Trophoblast cell (in vitro differentiated cells and primary cell): ENCODE data around the gene GPR25.

Experiments used
- DNase-seq, 2 donors: peaks; one replicate each; pipeline ENCODE4 v3.0.0-alpha.2; 2016
- H2AFZ ChIP-seq: 2 replicates; pipeline ENCODE4 v1.6.1; 2013; ENCODE audit warnings: low read length, moderate library complexity, mild to moderate bottlenecking; ENCODE audit not compliant: insufficient read depth, poor library complexity
- H2AK5ac ChIP-seq: 2 replicates; pipeline ENCODE4 v1.6.1; 2013; ENCODE audit warnings: mild to moderate bottlenecking, low read length
- H2BK120ac ChIP-seq: 2 replicates; pipeline ENCODE4 v1.6.1; 2013; ENCODE audit warnings: low read length, mild to moderate bottlenecking, moderate library complexity; ENCODE audit not compliant: insufficient read depth, poor library complexity
- H2BK12ac ChIP-seq: 2 replicates; pipeline ENCODE4 v1.6.1; 2013; ENCODE audit warnings: mild to moderate bottlenecking, low read length, moderate library complexity
- H2BK5ac ChIP-seq: 2 replicates; pipeline ENCODE4 v1.6.1; 2013; ENCODE audit warnings: low read length, low read depth, moderate library complexity, mild to moderate bottlenecking; ENCODE audit not compliant: poor library complexity
- H3K14ac ChIP-seq: 2 replicates; pipeline ENCODE4 v1.6.1; 2013; ENCODE audit warnings: mild to moderate bottlenecking, low read length
- H3K18ac ChIP-seq: 2 replicates; pipeline ENCODE4 v1.6.1; 2013; ENCODE audit warnings: mild to moderate bottlenecking, low read length
- H3K23ac ChIP-seq: 2 replicates; pipeline ENCODE4 v1.6.1; 2013; ENCODE audit warnings: low read length
- H3K27ac ChIP-seq: 2 replicates; pipeline ENCODE4 v1.5.1; 2013; ENCODE audit warnings: low read depth, mild to moderate bottlenecking, inconsistent platforms, low read length, moderate library complexity
- H3K27me3 ChIP-seq: 2 replicates; pipeline ENCODE4 v1.6.1; 2013; ENCODE audit warnings: inconsistent platforms, mild to moderate bottlenecking, low read length, moderate library complexity; ENCODE audit not compliant: insufficient read depth
- H3K36me3 ChIP-seq, 2 experiments: 1 replicate in 1 of 2; 2 replicates in 1 of 2; pipeline ENCODE4 v1.6.1; 2013; ENCODE audit warnings: low read length in 2 of 2, mild to moderate bottlenecking in 2 of 2, moderate library complexity in 1 of 2; ENCODE audit not compliant: insufficient read depth in 2 of 2, control insufficient read depth in 1 of 2
- H3K4ac ChIP-seq: 2 replicates; pipeline ENCODE4 v1.6.1; 2013; ENCODE audit warnings: low read depth, mild to moderate bottlenecking, low read length, moderate library complexity
- H3K4me1 ChIP-seq, 2 experiments: 1 replicate in 1 of 2; 2 replicates in 1 of 2; pipeline ENCODE4 v1.6.1; 2013; ENCODE audit warnings: low read length in 2 of 2, mild to moderate bottlenecking in 2 of 2, moderate library complexity in 1 of 2; ENCODE audit not compliant: insufficient read depth in 2 of 2, control insufficient read depth in 1 of 2
- H3K4me2 ChIP-seq: 2 replicates; pipeline ENCODE4 v1.6.1; 2013; ENCODE audit warnings: inconsistent platforms, mild to moderate bottlenecking, low read length, moderate library complexity
- H3K4me3 ChIP-seq: 2 replicates; pipeline ENCODE4 v1.5.1; 2013; ENCODE audit warnings: mild to moderate bottlenecking, low read depth, low read length, inconsistent platforms
- H3K79me1 ChIP-seq: one replicate; pipeline ENCODE4 v1.6.1; 2013; ENCODE audit warnings: low read length
- H3K79me2 ChIP-seq: 2 replicates; pipeline ENCODE4 v1.6.1; 2013; ENCODE audit warnings: low read length, mild to moderate bottlenecking; ENCODE audit not compliant: control insufficient read depth, insufficient read depth, poor library complexity
- H3K9ac ChIP-seq: 2 replicates; pipeline ENCODE4 v1.6.1; 2013; ENCODE audit warnings: mild to moderate bottlenecking, low read length
- H3K9me3 ChIP-seq: 2 replicates; pipeline ENCODE4 v1.6.1; 2013; ENCODE audit warnings: low read depth, mild to moderate bottlenecking, control low read depth, inconsistent platforms, low read length; ENCODE audit not compliant: insufficient read depth
- H4K12ac ChIP-seq: 2 replicates; pipeline ENCODE4 v1.6.1; 2013; ENCODE audit warnings: low read depth, mild to moderate bottlenecking, low read length, moderate library complexity
- H4K8ac ChIP-seq: 2 replicates; pipeline ENCODE4 v1.6.1; 2013; ENCODE audit warnings: low read depth, mild to moderate bottlenecking, low read length, moderate library complexity
- H4K91ac ChIP-seq: one replicate; pipeline ENCODE4 v1.6.1; 2013; ENCODE audit warnings: low read depth, mild to moderate bottlenecking, low read length, moderate library complexity
- WGBS: extraction: QIAGEN DNeasy Blood & Tissue Kit; methylation state at CpG from one replicate; pipeline ENCODE4 v1.1.7; 2013; ENCODE audit warnings: missing lambda C conversion rate; ENCODE audit not compliant: insufficient read length, insufficient coverage; ENCODE audit errors: extremely low coverage; 5-methylcytosine and 5-hydroxymethylcytosine counted together

Gene GPR25

DNA sequence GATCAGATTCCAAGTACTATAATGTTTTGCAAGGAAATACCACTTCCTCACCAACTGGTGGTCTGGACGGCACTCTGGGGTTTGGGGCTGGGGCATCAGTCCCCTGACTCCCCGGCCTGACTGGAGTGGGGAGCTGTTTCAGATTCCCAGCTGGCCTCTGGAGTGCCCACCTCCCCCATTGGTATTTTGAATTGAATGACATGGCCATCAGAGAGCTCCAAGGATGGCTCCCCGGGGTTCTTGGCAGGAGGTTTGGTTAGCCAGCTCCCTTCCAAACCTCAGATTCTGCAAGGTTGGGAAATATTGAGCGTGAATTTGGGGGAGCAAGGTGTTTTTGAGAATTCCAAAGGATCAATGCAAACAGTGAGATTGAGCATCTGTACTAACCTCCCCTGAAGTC is 19.8 kb downstream of the GPR25 start:
- Histone ChIP-seq H4K8ac (peak overlapping the region; percentile 44), H3K9ac (peak overlapping the region; percentile 16), H3K36me3 (peaks cover 0 to 7% of the 10 kb centered on the region in 2 experiments), H3K79me2 (peaks cover 32% of the 10 kb centered on the region), H2AK5ac (no peak overlapping the region), H3K4me3 (peak overlapping the region; percentile 49), H4K91ac (peak overlapping the region; percentile 70), H4K12ac (no peak overlapping the region), H3K4me2 (peak overlapping the region; percentile 52), H3K23ac (no peak overlapping the region), H3K27ac (peak overlapping the region; percentile 99), H2BK120ac (peak overlapping the region; percentile 61), H3K4me1 (peaks cover 55 to 64% of the 10 kb centered on the region in 2 experiments), H2AFZ (no peak overlapping the region), H3K14ac (no peak overlapping the region), H3K4ac (peak overlapping the region; percentile 58), H3K27me3 (no peaks in the 10 kb centered on the region), H2BK5ac (peak overlapping the region; percentile 51), H3K9me3 (no peaks in the 10 kb centered on the region), H2BK12ac (peak overlapping the region; percentile 26), H3K79me1 (peaks cover 44% of the 10 kb centered on the region), H3K18ac (no peak overlapping the region)
- no CpG with 5 or more reads among the region's 4 CpGs for WGBS
- DNase-seq, result no peak

DNA sequence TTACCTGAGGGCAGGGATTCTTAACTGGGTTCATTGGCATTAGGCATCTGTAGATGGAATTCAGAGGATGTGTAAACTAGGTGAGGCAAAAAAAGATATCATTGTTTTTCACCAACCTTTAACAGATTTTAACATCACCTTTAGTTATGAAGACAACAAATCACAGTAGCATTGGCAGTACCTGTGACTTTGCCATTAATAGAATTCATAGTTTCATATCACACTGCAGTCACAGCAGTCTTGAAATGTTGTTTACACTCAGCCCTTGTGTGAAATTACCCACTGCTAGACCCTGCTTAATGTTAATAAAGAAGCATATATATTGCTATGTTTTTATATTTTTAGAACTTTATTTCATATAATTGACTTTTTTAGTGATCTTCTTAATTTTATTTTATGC is 20.2 kb downstream of the GPR25 start:
- no peaks in the 10 kb centered on the region for H3K9me3 ChIP-seq
- peak overlapping the region; percentile 63 for H3K4me2 ChIP-seq
- H2AK5ac ChIP-seq, result no peak overlapping the region
- H3K79me2 ChIP-seq, result peaks cover 33% of the 10 kb centered on the region
- no peak overlapping the region for H3K18ac ChIP-seq
- H2BK120ac ChIP-seq, result no peak overlapping the region
- H3K79me1 ChIP-seq, result peaks cover 47% of the 10 kb centered on the region
- no peak overlapping the region for H2BK5ac ChIP-seq
- H4K91ac ChIP-seq, result no peak overlapping the region
- no peak overlapping the region for H4K8ac ChIP-seq
- no peak overlapping the region for H3K9ac ChIP-seq
- DNase-seq, result peak in 1 of 2 donors; percentile 31
- H3K4me3 ChIP-seq, result no peak overlapping the region
- peaks cover 57 to 64% of the 10 kb centered on the region in 2 experiments for H3K4me1 ChIP-seq
- no peak overlapping the region for H3K23ac ChIP-seq
- peaks cover 0 to 7% of the 10 kb centered on the region in 2 experiments for H3K36me3 ChIP-seq
- H4K12ac ChIP-seq, result no peak overlapping the region
- peak overlapping the region; percentile 58 for H3K4ac ChIP-seq
- H2AFZ ChIP-seq, result no peak overlapping the region
- H3K27ac ChIP-seq, result peak overlapping the region; percentile 99
- H3K27me3 ChIP-seq, result no peaks in the 10 kb centered on the region
- H3K14ac ChIP-seq, result no peak overlapping the region
- no peak overlapping the region for H2BK12ac ChIP-seq

DNA sequence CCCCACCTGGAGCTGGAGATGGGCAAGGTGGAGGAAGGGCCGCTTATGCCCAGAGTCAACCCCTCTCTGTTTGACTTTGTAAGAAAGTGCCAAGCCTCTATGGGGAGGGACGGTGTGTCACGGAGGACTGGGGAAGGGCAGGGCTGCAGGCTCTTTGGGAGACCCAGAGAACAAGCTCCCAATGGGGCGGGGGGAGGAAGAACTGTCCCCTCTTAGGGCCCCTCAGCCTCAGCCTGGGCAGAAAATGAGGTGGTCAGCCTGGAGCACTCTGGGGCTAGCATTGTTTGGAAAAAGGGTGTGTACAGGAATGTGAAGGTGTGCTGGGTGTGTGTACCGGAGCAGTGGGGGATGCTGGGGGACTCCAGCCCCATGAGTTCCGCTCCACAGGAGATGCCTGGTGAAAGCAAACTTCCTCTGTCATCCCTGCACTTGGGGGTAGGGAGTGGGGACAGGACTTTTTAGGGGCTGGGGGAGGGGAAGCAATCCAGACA is 20.7 kb downstream of the GPR25 start:
- Histone ChIP-seq H3K9me3 (no peaks in the 10 kb centered on the region), H3K27ac (peak overlapping the region; percentile 16), H3K79me1 (peaks cover 51% of the 10 kb centered on the region), H3K4ac (peak overlapping the region; percentile 68), H3K18ac (peak overlapping the region; percentile 13), H2BK5ac (no peak overlapping the region), H4K8ac (no peak overlapping the region), H2AK5ac (peak overlapping the region; percentile 6), H2BK12ac (no peak overlapping the region), H3K9ac (no peak overlapping the region), H3K36me3 (peaks cover 0 to 11% of the 10 kb centered on the region in 2 experiments), H2BK120ac (no peak overlapping the region), H3K4me3 (peak overlapping the region; percentile 20), H4K91ac (peak overlapping the region; percentile 3), H3K4me2 (peak overlapping the region; percentile 63), H3K4me1 (peaks cover 57 to 64% of the 10 kb centered on the region in 2 experiments), H4K12ac (no peak overlapping the region), H2AFZ (no peak overlapping the region), H3K14ac (peak overlapping the region; percentile 21), H3K23ac (no peak overlapping the region), H3K27me3 (no peaks in the 10 kb centered on the region), H3K79me2 (peaks cover 36% of the 10 kb centered on the region)
- DNase-seq, result no peak
- no CpG with 5 or more reads among the region's 6 CpGs for WGBS

DNA sequence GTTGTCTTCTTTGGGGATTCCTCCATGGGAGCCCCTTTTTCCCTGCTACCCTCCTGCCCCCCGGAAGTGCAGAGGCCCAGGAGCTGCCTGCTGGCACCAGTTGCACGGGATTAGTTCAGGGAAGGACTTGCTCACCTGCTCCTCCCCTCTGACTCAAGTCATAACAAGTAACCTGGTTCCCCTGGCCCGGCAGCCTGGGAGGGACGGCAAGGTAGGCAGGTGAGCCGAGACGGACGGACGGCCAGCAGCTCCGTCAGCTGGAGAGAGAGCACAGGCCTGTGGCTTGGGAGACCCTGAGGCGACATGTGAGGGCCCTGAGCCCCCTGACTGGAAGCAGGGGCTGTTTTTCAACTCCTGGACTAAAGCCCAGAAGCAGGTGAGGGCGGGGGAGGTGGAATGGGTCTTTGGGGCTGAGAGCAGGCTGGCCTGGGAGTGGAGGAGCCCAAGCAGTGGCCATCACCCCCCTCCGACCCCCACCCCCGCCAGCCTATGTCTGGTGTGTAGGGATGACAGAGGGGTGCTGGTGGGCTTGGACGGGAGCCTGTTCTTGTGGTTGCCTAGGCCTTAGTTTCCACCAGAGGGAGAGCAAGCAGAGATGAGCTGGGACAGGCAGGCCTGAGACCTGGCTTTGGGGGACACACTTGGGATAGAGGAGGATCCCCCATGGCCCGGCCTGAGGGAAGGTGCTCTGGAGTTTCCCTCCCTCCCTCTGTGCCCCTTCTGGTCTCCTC is 22.1 kb downstream of the GPR25 start, which contains the start of gene INAVA:
Gene INAVA (plus strand): TSS at position 189 of the 731 bp plus-strand sequence. CDS start 3,501 bp downstream, outside the sequence.
- peak within 1 kb of the TSS; percentile 25 for H2AFZ ChIP-seq
- no CpG with 5 or more reads among the region's 15 CpGs for WGBS
- peak within 1 kb of the TSS; percentile 81 for H3K18ac ChIP-seq
- H3K36me3 ChIP-seq, result peaks cover 10 to 20% of the 10 kb centered on the region in 2 experiments
- H3K27me3 ChIP-seq, result no peaks in the 10 kb centered on the region
- H3K4me1 ChIP-seq, result peaks cover 59 to 68% of the 10 kb centered on the region in 2 experiments
- peak within 1 kb of the TSS; percentile 82 for H3K27ac ChIP-seq
- peak within 1 kb of the TSS; percentile 52 for H3K4me3 ChIP-seq
- H3K14ac ChIP-seq, result peak within 1 kb of the TSS; percentile 71
- peak within 1 kb of the TSS; percentile 63 for H3K4me2 ChIP-seq
- no peak within 1 kb of the TSS for H3K23ac ChIP-seq
- peak; percentile 80 to 81 for DNase-seq
- peak within 1 kb of the TSS; percentile 79 for H4K91ac ChIP-seq
- H2BK12ac ChIP-seq, result peak within 1 kb of the TSS; percentile 87
- peaks cover 36% of the 10 kb centered on the region for H3K79me2 ChIP-seq
- H3K4ac ChIP-seq, result peak within 1 kb of the TSS; percentile 68
- H3K79me1 ChIP-seq, result peaks cover 55% of the 10 kb centered on the region
- H4K8ac ChIP-seq, result peak within 1 kb of the TSS; percentile 77
- no peaks in the 10 kb centered on the region for H3K9me3 ChIP-seq
- H3K9ac ChIP-seq, result no peak within 1 kb of the TSS
- H2BK120ac ChIP-seq, result peak within 1 kb of the TSS; percentile 57
- no peak within 1 kb of the TSS for H4K12ac ChIP-seq
- peak within 1 kb of the TSS; percentile 88 for H2AK5ac ChIP-seq
- peak within 1 kb of the TSS; percentile 63 for H2BK5ac ChIP-seq
